Brain microvascular endothelial cell (primary cell): ENCODE data around the gene EFCAB11.
A peak's percentile ranks its signal among the peaks of the same experiment; 100 is the strongest.
"Not testable (repeated sequence)": the region's sequence is repeated elsewhere in the genome, so short reads cannot be mapped to it uniquely, and the experiment has no call there.

Experiments
- DNase-seq: peaks from one replicate; pipeline ENCODE4 v3.0.0-alpha.2; 2020
- H3K27ac ChIP-seq: fragments of 250-450 bp; sonication (Bioruptor Pico); 2 replicates; pipeline ENCODE4 v1.5.1; 2020; ENCODE audit warnings: mild to moderate bottlenecking, moderate library complexity
- H3K27me3 ChIP-seq: fragments of 250-450 bp; sonication (Bioruptor Pico); replicated peaks from 2 replicates; pipeline ENCODE4 v1.5.1; 2020; ENCODE audit warnings: mild to moderate bottlenecking
- H3K36me3 ChIP-seq: fragments of 250-450 bp; sonication (Bioruptor Pico); replicated peaks from 2 replicates; pipeline ENCODE4 v1.5.1; 2020; ENCODE audit warnings: mild to moderate bottlenecking
- H3K4me3 ChIP-seq: 2 replicates; pipeline ENCODE4 v1.5.1; 2011; ENCODE audit warnings: low read depth, mild to moderate bottlenecking, control low read depth, low read length, moderate library complexity
- in situ Hi-C: cut with HindIII; loops from 2 replicates; pipeline ENCODE4 v1.10.0; 2017; ENCODE audit warnings: low sequenced_read_pairs, low pct_ligation_motif_present
- TF ChIP-seq, protein P1 (sequence below): IDR thresholded peaks from 2 replicates; pipeline ENCODE4 v1.5.1; 2011; ENCODE audit warnings: low read depth, mild to moderate bottlenecking, moderate library complexity, low read length, control low read depth, inconsistent platforms; ENCODE audit errors: missing control alignments

The EFCAB11 gene

GRCh38 chr14:89903340-89903952 lies 51.1 kb downstream of the EFCAB11 start:
- Histone ChIP-seq H3K27me3 (no peaks in the 10 kb centered on the region), H3K27ac (no peak overlapping the region), H3K4me3 (no peak overlapping the region), H3K36me3 (no peaks in the 10 kb centered on the region)
- TF ChIP-seq, protein P1, sequence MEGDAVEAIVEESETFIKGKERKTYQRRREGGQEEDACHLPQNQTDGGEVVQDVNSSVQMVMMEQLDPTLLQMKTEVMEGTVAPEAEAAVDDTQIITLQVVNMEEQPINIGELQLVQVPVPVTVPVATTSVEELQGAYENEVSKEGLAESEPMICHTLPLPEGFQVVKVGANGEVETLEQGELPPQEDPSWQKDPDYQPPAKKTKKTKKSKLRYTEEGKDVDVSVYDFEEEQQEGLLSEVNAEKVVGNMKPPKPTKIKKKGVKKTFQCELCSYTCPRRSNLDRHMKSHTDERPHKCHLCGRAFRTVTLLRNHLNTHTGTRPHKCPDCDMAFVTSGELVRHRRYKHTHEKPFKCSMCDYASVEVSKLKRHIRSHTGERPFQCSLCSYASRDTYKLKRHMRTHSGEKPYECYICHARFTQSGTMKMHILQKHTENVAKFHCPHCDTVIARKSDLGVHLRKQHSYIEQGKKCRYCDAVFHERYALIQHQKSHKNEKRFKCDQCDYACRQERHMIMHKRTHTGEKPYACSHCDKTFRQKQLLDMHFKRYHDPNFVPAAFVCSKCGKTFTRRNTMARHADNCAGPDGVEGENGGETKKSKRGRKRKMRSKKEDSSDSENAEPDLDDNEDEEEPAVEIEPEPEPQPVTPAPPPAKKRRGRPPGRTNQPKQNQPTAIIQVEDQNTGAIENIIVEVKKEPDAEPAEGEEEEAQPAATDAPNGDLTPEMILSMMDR, result no peak
- in situ Hi-C loops, result no loop called here
- no peak for DNase-seq

- H3K27me3 ChIP-seq, result no peaks in the 10 kb centered on the region
- no peak overlapping the region for H3K27ac ChIP-seq
- TF ChIP-seq, protein P1, result no peak
- in situ Hi-C loops, result no loop called here
- no peaks in the 10 kb centered on the region for H3K36me3 ChIP-seq
- no peak overlapping the region for H3K4me3 ChIP-seq
- DNase-seq, result no peak
Observed at GRCh38 chr14:89902881-89903280, 51.6 kb downstream of the EFCAB11 start.

GRCh38 chr14:89900802-89901201 lies 53.7 kb downstream of the EFCAB11 start:
- Histone ChIP-seq H3K27ac (peak overlapping the region; percentile 25), H3K27me3 (no peaks in the 10 kb centered on the region), H3K4me3 (no peak overlapping the region), H3K36me3 (no peaks in the 10 kb centered on the region)
- DNase-seq, result no peak
- TF ChIP-seq, protein P1, result no peak
- in situ Hi-C loops, result no loop called here

DNA sequence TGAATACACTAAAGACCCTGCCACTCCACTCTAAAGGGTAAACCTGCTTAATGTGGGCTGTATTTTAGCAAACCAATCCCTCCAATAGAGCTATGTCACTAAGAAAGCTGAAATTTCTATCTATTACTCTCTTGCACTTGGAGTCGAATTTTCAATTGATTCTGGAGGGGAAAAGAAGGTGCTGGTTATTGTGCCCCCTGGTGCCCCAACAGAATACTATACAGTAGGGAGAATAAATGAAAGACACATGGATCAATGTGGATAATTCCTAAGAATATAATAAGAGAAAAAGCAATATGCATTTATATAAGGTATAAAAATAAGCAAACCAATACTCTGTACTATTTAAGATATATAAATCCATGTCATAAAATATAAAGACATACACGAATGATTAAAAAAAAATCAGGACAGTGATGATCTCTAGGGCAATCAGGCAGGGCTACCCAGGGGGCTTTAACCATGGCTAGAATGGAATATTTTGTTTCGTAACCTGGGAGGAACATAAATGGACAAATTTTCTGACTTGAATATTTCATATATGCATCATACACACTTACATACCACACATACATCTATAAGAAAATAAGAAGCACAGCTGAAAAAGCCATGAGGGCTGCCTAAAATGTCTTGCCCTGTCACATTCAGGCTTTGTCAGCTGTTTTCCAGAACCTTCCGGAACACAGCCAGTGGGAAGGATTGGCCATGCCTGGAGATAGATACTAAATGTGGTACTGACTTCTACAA lies 54.4 kb downstream of the EFCAB11 start:
- Histone ChIP-seq H3K4me3 (no peak overlapping the region), H3K27ac (peak overlapping the region; percentile 25), H3K27me3 (no peaks in the 10 kb centered on the region), H3K36me3 (no peaks in the 10 kb centered on the region)
- TF ChIP-seq, protein P1, result peak; percentile 68
- in situ Hi-C loops, result no loop called here
- DNase-seq, result no peak

- TF ChIP-seq, protein P1, result no peak
- Histone ChIP-seq H3K4me3 (no peak overlapping the region), H3K27me3 (no peaks in the 10 kb centered on the region), H3K36me3 (no peaks in the 10 kb centered on the region), H3K27ac (no peak overlapping the region)
- DNase-seq, result no peak
- in situ Hi-C loops, result no loop called here
Observed at GRCh38 chr14:89899291-89899690, 55.2 kb downstream of the EFCAB11 start.

DNA sequence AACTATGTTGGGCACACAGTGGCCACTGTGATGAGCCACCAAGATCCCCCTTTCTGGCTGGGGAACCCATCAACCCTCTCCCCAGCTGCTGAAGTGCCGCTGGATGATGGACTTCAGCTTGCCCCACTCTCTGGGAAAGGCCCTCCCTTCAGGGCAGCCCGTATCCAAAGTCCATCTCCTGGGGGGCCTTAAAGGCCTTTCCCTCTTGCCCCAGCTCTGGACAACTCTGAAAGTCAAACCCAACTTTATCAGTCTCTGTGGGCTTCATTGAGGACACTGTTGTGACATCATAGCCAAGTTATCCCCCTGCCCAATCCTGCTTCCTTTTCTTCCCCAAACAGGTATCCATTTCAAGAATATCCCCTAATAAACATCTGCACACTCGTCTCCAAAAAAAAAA lies 61.1 kb downstream of the EFCAB11 start:
- DNase-seq, H3K4me3 ChIP-seq, H3K27ac ChIP-seq, H3K36me3 ChIP-seq, in situ Hi-C loops, H3K27me3 ChIP-seq: not testable (repeated sequence)
